ENCODE results near the gene SLU7.
"Not testable (repeated sequence)": the region's sequence is repeated elsewhere in the genome, so short reads cannot be mapped to it uniquely, and the experiment has no call there.

Gene SLU7

GRCh38 chr5:160450164-160450932 lies 31.5 kb upstream of the SLU7 start:
- DNase-seq, result no peak

DNA sequence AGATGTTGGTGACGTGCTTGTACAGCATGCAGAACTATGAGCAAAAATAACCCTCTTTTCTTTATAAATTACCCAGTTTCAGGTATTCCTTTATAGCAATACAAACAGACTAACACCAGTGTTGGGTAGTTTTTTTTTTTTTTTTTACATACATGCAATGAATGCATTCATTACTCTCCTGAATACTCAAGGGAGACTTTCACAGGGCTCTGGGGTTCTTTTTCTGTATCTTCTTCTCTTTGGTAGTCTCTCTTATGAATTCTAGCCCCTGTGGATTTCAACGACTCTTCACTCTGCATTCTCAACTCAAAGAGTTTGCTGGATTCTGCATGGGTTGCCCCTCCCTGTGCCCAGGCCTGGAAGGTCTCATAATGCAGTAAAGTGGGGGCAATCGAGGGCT lies 30.6 kb upstream of the SLU7 start:
- no peak for DNase-seq

DNA sequence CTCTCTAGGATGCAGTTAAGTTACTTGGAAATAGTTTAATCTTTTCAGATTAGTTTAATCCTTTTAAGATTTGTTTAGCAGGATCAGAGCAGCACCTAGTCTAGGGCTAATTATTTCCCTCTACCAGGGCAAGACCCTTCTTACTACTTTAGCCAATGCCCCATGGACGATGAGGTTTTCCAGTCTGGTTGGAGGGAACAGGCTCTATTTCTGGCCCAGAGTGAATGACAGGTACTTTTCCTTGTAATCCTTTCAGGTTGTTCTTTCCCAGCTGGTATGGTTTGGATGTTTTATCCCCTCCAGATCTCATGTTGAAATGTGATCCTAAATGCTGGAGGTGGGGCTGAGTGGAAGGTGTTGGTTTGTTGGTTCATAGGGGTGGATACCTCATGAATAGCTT lies 30.0 kb upstream of the SLU7 start:
- no peak for DNase-seq

GRCh38 chr5:160445751-160446150 lies 26.9 kb upstream of the SLU7 start:
- DNase-seq, result no peak

GRCh38 chr5:160445132-160445531 lies 26.3 kb upstream of the SLU7 start:
- no peak for DNase-seq

DNA sequence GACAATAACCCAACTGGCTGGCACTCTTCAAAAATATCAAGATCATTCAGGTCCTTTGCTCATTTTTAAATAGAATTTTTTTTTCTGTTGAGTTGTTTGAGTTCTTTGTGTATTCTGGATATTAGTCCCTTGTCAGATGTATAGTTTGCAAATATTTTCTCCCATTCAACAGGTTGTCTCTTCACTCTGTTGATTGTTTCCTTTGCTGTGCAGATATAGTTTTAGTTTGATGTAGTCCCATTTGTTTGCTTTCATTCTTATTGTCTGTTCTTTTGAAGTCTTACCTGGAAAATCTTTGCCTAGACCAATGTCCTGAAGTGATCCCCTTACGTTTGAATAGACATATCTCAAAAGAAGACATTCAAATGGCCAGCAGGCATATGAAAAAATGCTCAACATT lies 25.5 kb upstream of the SLU7 start:
- DNase-seq, result no peak

DNA sequence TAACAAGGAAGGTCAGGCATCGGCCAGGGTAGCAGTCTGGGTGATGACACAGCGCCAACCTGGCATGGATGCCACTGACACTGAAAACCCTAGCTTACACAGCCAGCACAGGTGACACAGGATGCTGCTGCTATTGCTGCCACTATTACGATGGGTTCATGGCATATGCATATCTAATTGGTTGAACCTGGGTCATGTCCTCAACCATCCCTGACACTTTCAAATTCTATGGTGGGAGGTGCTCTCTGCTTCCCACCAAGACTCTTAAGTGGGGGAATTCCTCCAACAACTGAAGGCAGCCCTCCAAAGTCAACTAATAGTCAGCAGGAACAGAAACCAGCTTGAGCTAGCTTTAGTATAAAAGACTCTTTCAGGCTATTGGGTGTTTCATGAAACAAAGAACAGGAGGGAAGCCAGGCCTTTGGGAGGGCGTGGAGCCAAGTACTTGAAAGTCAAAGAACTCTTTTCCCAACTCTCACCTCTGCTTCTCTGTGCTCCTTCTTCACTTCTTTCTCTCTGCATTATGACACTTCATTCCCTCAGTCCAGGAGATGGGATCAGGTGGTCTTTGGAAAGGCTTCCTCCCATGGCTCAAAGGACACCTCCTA lies 24.0 kb upstream of the SLU7 start:
- no peak for DNase-seq

DNA sequence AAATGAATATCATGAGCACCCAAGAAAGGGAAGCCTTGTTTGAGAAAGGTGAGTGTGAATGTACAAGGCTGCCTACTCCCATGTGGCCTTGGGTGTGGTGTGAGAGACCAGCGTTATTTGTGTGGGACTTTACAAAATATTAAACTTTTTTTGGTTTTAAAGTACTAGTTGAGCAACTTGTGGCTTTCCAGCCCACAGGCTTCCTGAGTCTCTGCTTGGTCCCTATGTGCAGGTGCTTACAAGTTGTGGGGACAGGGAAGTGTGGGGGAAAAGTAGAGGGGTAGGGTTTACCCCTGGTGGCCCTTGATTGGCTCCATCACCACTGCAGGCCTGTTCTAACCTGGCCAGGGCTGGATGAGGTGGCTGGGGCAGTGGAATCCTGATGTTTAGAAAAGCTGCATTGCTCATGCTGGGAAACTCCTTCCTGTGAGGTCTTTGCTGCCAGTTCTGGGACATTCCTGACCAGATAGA lies 22.5 kb upstream of the SLU7 start:
- DNase-seq, result no peak

- peak; percentile 88 for DNase-seq
These were observed 20.3 kb upstream of the SLU7 start for GRCh38 chr5:160439205-160439600.

DNA sequence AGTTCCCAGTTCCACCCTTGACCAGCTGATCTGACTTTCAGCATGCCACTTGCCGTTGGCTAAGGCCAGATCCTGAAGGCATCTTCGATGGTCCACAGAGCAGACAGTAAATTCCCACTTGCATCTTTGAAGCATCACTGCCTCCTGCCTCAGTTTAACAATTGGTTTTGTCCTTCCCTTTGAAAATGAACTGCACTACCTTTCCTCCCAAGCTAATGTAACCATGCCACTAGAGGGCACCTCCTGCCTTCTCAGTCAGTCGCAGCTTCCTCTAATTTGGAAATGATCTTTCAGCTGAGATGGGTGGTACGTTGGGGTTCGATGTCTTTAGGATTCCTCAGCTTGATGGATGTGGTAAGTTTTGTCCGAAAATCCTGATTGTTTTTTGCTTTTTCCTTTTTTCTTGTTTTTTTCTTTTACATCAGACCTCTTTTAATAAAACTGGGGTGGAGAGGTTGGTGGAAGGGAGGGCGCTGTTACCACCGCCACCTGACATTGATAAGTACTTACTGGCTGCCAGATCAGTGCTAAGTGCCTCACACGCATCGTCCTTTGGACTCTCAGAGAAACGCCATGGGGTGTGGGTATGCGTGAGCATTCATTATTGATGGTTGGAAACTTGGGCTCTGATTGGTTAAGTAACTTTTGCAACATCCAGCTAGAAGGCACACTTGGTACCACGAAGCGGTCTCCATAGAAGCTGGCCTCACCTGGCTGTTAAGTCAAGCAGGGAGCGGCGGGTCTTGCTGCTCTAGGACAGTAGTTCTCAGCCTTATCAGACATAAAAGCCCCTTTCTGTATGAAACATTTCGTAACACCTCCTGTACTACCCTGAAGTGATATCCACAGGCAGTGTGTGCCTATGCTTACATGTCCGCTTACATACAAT lies 19.7 kb upstream of the SLU7 start:
- DNase-seq, result peak; percentile 37

- no peak for DNase-seq
These were observed 18.4 kb upstream of the SLU7 start for GRCh38 chr5:160437271-160437670.

GRCh38 chr5:160436661-160437060 lies 17.8 kb upstream of the SLU7 start:
- DNase-seq, result not testable (repeated sequence)

GRCh38 chr5:160436017-160436416 lies 17.1 kb upstream of the SLU7 start:
- no peak for DNase-seq

DNA sequence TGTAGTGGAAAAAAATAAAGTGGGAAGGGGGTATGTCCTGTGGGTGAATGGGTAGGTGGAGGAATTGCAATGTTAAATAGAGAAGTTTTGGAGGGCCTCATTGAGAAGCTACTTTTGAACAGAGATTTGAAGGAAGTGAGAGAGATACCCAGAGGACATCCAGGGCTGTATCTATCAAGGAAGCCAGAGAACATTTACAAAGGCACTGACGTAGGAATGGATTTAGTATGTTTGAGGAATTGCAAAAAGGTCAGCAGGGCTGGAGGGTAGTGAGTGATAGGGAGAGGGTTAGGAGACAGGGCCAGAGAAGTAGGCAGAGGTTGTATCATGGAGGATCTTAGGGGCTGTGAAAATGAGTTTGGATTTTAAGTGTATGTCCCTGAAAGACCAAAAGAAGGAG lies 16.7 kb upstream of the SLU7 start:
- DNase-seq, result no peak

DNA sequence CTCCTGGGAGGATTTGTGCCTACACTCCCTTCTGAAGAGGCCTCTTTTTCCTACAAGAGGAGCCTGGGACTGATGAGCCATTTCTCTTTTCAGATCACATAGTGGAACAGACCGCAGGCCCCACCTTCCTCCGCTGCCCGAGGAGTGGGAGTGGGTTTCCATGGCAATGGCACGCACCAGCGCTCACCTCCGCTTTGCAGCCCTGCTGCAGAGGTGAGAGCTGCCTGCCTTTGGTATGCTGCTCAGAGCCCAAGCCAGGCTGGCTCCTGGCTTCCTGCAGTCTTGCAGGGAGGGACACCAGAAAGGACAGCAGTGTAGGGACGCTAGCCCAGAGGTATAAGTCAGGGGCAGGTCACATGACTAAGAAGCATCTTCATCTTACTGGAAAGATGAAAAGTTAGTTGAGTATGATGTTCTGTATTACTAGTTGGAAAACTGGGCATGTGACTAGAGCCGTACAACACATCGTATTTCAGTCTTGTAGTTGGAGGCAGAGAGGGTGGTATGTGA lies 15.2 kb upstream of the SLU7 start:
- DNase-seq, result peak; percentile 65

DNA sequence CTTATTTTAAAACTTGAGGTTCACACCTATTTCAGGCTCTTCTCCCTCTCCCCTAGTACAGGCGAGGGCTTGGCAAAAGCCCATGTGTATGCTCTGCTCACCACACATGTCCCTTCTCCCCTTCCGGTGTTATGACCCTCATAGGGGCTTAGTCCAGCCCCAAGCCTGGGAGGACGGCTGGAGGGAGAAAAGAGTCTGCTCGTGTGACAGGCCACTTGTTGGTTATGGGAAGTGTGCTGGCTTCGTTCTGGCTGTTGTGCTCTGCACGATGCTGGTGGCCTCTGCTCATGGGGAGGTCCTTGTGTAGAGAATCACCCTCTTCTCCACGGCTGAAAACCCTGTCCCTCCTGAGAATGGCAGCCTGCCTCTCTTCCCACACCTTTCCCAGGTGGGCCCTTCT lies 13.9 kb upstream of the SLU7 start:
- no peak for DNase-seq

GRCh38 chr5:160432196-160432595 lies 13.3 kb upstream of the SLU7 start:
- no peak for DNase-seq

GRCh38 chr5:160427607-160428006 lies 8.7 kb upstream of the SLU7 start:
- no peak for DNase-seq

DNA sequence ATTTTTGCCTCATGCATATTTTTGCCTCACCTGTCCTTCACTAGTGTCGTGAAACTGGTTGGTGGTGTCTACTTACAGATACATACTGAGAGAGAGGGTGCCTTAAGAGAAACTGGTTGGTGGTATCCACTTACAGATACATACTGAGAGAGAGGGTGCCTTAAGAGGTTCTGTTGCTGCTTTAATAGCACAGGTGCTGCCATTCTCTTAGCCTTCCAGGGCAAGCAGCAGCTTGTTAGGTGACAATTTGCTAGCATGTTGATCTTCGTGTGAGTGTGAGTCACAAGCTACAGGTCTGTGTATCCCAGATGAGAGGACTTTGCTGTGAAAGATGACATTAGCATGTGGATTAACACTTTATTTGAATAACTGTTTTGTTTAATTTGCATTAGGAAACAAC lies 4.2 kb upstream of the SLU7 start:
- DNase-seq, result no peak

DNA sequence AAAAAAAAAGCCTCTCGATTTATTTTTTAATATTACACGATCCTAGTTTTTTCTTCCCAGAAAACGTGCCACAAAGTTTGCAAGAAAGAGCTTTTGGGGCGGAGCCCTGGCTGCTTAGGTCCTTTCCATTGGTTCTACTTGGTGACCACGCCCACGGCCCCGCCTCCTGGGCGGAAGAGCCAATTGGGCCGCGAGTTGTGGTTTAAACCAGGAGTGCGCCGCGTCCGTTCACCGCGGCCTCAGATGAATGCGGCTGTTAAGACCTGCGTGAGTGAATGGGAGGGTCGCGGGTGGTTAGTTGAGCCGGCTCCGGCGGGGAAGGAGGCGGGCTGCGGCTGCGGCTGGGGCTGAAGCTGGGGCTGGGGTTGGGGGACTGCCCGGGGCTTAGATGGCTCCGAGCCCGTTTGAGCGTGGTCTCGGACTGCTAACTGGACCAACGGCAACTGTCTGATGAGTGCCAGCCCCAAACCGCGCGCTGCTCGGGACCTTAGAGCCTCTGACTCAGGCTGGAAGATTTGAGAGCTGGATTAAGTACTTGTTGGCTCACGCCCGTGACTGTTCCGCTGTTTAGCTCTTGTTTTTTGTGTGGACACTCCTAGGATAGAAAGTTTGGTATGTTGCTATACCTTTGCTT lies 2.9 kb upstream of the SLU7 start, which contains the start of gene PTTG1:
Gene PTTG1 (plus strand): TSS at position 231 of the 634 bp plus-strand sequence. CDS start 458 bp downstream, outside the sequence.
- DNase-seq, result peak; percentile 98

DNA sequence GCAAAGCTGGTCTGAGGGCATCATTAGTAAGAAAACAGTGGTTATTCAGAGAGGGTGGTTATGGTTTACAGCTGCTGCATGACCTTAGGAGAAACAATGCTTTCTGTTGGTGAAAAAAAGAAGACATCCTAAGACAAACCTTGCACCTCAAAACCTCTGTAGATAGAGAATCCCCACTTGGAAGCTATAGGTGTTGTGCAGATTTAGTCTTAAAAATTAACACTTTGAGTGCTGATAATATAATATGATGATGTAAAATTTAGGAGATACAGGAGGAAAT lies 1.4 kb upstream of the SLU7 start:
- no peak for DNase-seq

DNA sequence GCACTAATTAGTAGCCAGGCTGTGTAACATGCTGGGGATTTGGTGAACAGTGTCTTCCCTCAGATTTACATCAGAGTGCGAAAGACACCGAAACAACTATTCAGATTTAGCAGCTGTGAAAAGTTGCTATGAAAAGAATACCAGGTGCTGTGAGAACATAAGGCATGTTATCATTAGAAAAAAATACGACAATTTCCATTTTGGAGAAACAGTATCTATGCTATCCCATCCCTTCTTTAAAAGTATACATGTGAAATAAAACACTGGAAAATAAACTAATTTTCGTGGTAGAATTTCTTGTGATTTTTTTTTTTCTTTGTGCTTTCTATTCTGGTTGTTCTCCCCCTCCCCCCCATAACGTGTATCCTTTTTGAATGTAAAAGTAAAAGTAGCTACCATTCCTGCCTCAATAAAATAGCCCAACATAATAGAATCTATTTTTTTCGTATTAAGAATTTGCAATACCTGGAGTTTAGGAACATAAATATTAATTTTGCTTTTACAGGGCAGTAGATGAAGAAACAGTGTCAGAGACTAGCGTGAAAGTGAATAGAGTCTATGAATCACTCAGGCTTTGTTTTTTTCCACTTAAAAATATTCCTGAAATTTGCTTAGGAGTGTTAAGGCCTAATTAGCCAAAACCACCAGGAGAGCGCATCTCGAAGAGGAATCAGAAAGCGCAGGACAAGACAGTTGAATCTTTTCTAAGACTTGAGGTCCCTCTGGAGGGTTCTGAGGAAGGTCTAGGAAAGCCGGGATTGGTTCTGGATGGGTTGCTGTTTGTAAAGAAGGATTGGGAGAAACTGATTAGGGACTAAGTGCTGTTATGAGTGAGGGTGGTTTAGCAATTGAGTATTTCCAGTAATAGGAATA lies 813 bp upstream of the SLU7 start:
- DNase-seq, result no peak

All from right hindlimb (tissue), 1 donor.